Ovary (tissue), 9 donors: ENCODE measurements around the gene TBC1D5. TPM values are rescaled to one million over a fixed set of nuclear protein-coding genes. Genes with fewer than 3 reads are reported as not detected.

ENCODE experiments used
- DNase-seq, 5 donors: peaks; one replicate each; pipeline ENCODE4 v3.0.0-alpha.2; 2019 to 2020
- H3K27ac ChIP-seq, 2 donors: fragments of 200-600 bp; one replicate each; pipeline versions ENCODE4 v1.5.1 to v1.8.0; 2019 to 2022
- H3K27me3 ChIP-seq: fragments of 200-600 bp; one replicate; pipeline ENCODE4 v1.8.0; 2022
- H3K36me3 ChIP-seq: fragments of 200-600 bp; sonication (generic); one replicate; pipeline ENCODE4 v1.5.1; 2019
- H3K4me1 ChIP-seq: one replicate; pipeline ENCODE4 v1.8.1; 2013; ENCODE audit warnings: mild to moderate bottlenecking, moderate library complexity; ENCODE audit not compliant: insufficient read depth
- H3K4me3 ChIP-seq: fragments of 200-600 bp; sonication (generic); one replicate; pipeline ENCODE4 v1.5.1; 2017
- H3K9me3 ChIP-seq, 2 donors: fragments of 200-600 bp in 1 of 2; sonication (generic) in 1 of 2; one replicate each; pipeline versions ENCODE4 v1.5.1 to v1.8.1; 2013 to 2019; ENCODE audit warnings: mild to moderate bottlenecking in 1 of 2, moderate library complexity in 1 of 2
- CTCF ChIP-seq, 3 donors: fragments of 450-650 bp in 2 of 3; fragments of 200-600 bp in 1 of 3; IDR thresholded peaks; one replicate each; pipeline versions ENCODE4 v1.5.1 to v1.8.0; 2016 to 2022; ENCODE audit warnings: antibody characterized with exemption in 3 of 3, mild to moderate bottlenecking in 1 of 3
- EP300 ChIP-seq: sonication (generic); formaldehyde crosslinking; IDR thresholded peaks from one replicate; pipeline ENCODE4 v1.6.1; 2017; ENCODE audit warnings: antibody characterized with exemption
- POLR2A ChIP-seq: fragments of 450-650 bp; IDR thresholded peaks from one replicate; pipeline ENCODE4 v1.6.1; 2017; ENCODE audit warnings: antibody characterized with exemption, mild to moderate bottlenecking, moderate library complexity
- WGBS, 3 donors: extraction: QIAGEN DNeasy Blood & Tissue Kit in 1 of 3; methylation state at CpG; one replicate each; pipeline versions ENCODE4 v1.1.5 to v1.1.7; 2013 to 2017; 5-methylcytosine and 5-hydroxymethylcytosine counted together
- intact Hi-C, 4 donors: fragments of 100-400 bp; cut with DNase I; formaldehyde crosslinking; loops; one replicate each; pipeline versions ENCODE4 v1.11.0 to v1.15.1; 2022 to 2023
- polyA plus RNA-seq, 2 donors: library from polyadenylated mRNA; stranded (reverse); fragments of 200-250 nt in 1 of 2; fragments of 350-450 nt in 1 of 2; fragmentation: Illumina TruSeq in 1 of 2; extraction: RNeasy Lipid Tissue Mini Kit (QIAGEN cat#74804) in 1 of 2; gene quantifications; one replicate each; pipeline ENCODE4 v1.2.3, GENCODE V29; 2013 to 2014
- total RNA-seq, 7 donors: library from RNA; depleted of rRNA in 2 of 7; stranded (reverse); fragments of >200 nt in 2 of 7; fragmentation: NEBNext Ultra II Directional in 3 of 7; extraction: Animal tissue kit (Norgen Biotek cat#: 25700) in 3 of 7; gene quantifications; one replicate each; pipeline versions ENCODE4 v1.1.0 to v1.2.4, GENCODE V29; 2016 to 2023
- donor health status: DM: no; HTN: no; CAD: no; lungs with moderate emphysema.
- donor health status: DM: no; HTN: no; CAD: no.
- donor health status: Bipolar disorder and iron deficiency.
- donor health status: DM: yes; HTN: yes; CAD: no.
- donor health status: DM: no; HTN: no; CAD: no.
- donor health status: DM: yes; HTN: yes; CAD: no.

Gene TBC1D5
- total and polyA plus RNA-seq, 9 donors = 20.7 to 73.5 (median 61.0) TPM

- TF ChIP-seq EP300 = no peak
- TF ChIP-seq CTCF (IDR thresholded peaks at IDR 0.05) = no peak
- TF ChIP-seq POLR2A = no peak
- no peak for DNase-seq
- Histone ChIP-seq H3K4me3 (no peak overlapping the region), H3K4me1 (no peaks in the 10 kb centered on the region), H3K27ac (no peak overlapping the region), H3K36me3 (no peaks in the 10 kb centered on the region), H3K9me3 (no peaks in the 10 kb centered on the region), H3K27me3 (no peaks in the 10 kb centered on the region)
- intact Hi-C loops = no loop called here
Observed at GRCh38 chr3:17456046-17456445, 286.4 kb downstream of the TBC1D5 start.

- no peak for DNase-seq
- Histone ChIP-seq H3K4me3 (no peak overlapping the region), H3K27me3 (no peaks in the 10 kb centered on the region), H3K27ac (no peak overlapping the region), H3K36me3 (no peaks in the 10 kb centered on the region), H3K9me3 (no peaks in the 10 kb centered on the region), H3K4me1 (no peaks in the 10 kb centered on the region)
- intact Hi-C loops = no loop called here
- TF ChIP-seq CTCF (IDR thresholded peaks at IDR 0.05) = no peak
- TF ChIP-seq EP300 = no peak
- no peak for TF ChIP-seq POLR2A
Observed at GRCh38 chr3:17444865-17445264, 297.6 kb downstream of the TBC1D5 start.

- H3K4me3 ChIP-seq = no peak overlapping the region
- H3K27me3 ChIP-seq = no peaks in the 10 kb centered on the region
- no peak for DNase-seq
- TF ChIP-seq EP300 = no peak
- no peak for TF ChIP-seq CTCF (IDR thresholded peaks at IDR 0.05)
- no peak for TF ChIP-seq POLR2A
- intact Hi-C loops = no loop called here
- H3K4me1 ChIP-seq = no peaks in the 10 kb centered on the region
- WGBS, 3 donors = 94 to 96% (median 96%) methylated on average over 4 of the region's 4 CpGs
- H3K9me3 ChIP-seq = no peaks in the 10 kb centered on the region
- H3K36me3 ChIP-seq = no peaks in the 10 kb centered on the region
- H3K27ac ChIP-seq = no peak overlapping the region
Observed at GRCh38 chr3:17443142-17443541, 299.3 kb downstream of the TBC1D5 start.

- Histone ChIP-seq H3K27me3 (no peaks in the 10 kb centered on the region), H3K27ac (no peak overlapping the region), H3K36me3 (no peaks in the 10 kb centered on the region), H3K4me1 (no peaks in the 10 kb centered on the region), H3K4me3 (no peak overlapping the region), H3K9me3 (no peaks in the 10 kb centered on the region)
- TF ChIP-seq POLR2A (no peak), EP300 (no peak)
- DNase-seq = no peak
- WGBS, 3 donors = 90 to 92% (median 92%) methylated on average over 3 of the region's 3 CpGs
- intact Hi-C loops = no loop called here
Observed at GRCh38 chr3:17442332-17443049, 299.9 kb downstream of the TBC1D5 start.

GRCh38 chr3:17433876-17434275 lies 308.6 kb downstream of the TBC1D5 start:
- intact Hi-C loops = loop anchor here in 3 of 4 donors (5.0 to 10.0 kb wide), 2 partner anchors 408 to 411 kb away; no protein-coding TSS in a partner anchor
- WGBS, 3 donors = 95 to 98% (median 96%) methylated on average over 4 of the region's 4 CpGs

More at GRCh38 chr3:17433876-17434275, 308.6 kb downstream of the TBC1D5 start:
- Histone ChIP-seq H3K9me3 (no peaks in the 10 kb centered on the region), H3K4me3 (no peak overlapping the region), H3K4me1 (peaks cover 1% of the 10 kb centered on the region), H3K27me3 (no peaks in the 10 kb centered on the region), H3K36me3 (no peaks in the 10 kb centered on the region), H3K27ac (no peak overlapping the region)
- TF ChIP-seq POLR2A (no peak), EP300 (no peak), CTCF (IDR thresholded peaks at IDR 0.05) (no peak)
- no peak for DNase-seq
